SK-N-SH treated with all-trans-retinoic acid at 6 μM for 48 hours (cell line): ENCODE data around the gene EPB41L1.

Experiments used
- ATAC-seq: fragments of 200-7000 bp; cut with Tn5 transposase; 3 replicates; pipeline ENCODE4 v1.9.1; 2020; ENCODE audit warnings: mild to moderate bottlenecking, moderate library complexity
- ARNTL ChIP-seq: fragments of 450-650 bp; formaldehyde crosslinking; IDR thresholded peaks from 2 replicates; pipeline ENCODE4 v1.5.0; 2020; ENCODE audit warnings: low read depth, mild to moderate bottlenecking, moderate library complexity, borderline replicate concordance
- BACH2 ChIP-seq: fragments of 250-450 bp; sonication (Bioruptor Pico); IDR thresholded peaks from 2 replicates; pipeline ENCODE4 v1.9.0; 2021; ENCODE audit warnings: mild to moderate bottlenecking, borderline replicate concordance
- GLIS3 ChIP-seq: fragments of 250-450 bp; sonication (Bioruptor Pico); IDR thresholded peaks from 2 replicates; pipeline ENCODE4 v1.5.0; 2020; ENCODE audit warnings: mild to moderate bottlenecking, moderate library complexity
- ISL1 ChIP-seq: fragments of 250-450 bp; sonication (Bioruptor Pico); IDR thresholded peaks from 2 replicates; pipeline ENCODE4 v2.1.2; 2022; ENCODE audit warnings: mild to moderate bottlenecking, moderate library complexity
- OSR1 ChIP-seq: fragments of 250-450 bp; sonication (Bioruptor Pico); IDR thresholded peaks from 2 replicates; pipeline ENCODE4 v1.8.0; 2022; ENCODE audit warnings: moderate library complexity, mild to moderate bottlenecking, inconsistent platforms
- POU6F1 ChIP-seq: fragments of 250-450 bp; sonication (Bioruptor Pico); IDR thresholded peaks from 2 replicates; pipeline ENCODE4 v1.8.0; 2021; ENCODE audit warnings: low read depth, mild to moderate bottlenecking, moderate library complexity, borderline replicate concordance
- PPARA ChIP-seq: fragments of 250-450 bp; sonication (Bioruptor Pico); IDR thresholded peaks from 2 replicates; pipeline ENCODE4 v1.5.0; 2020; ENCODE audit warnings: mild to moderate bottlenecking, borderline replicate concordance
- RARB ChIP-seq: fragments of 250-450 bp; sonication (Bioruptor Pico); IDR thresholded peaks from 2 replicates; pipeline ENCODE4 v1.8.0; 2021; ENCODE audit warnings: mild to moderate bottlenecking, moderate library complexity
- SNAI2 ChIP-seq: fragments of 250-450 bp; sonication (Bioruptor Pico); IDR thresholded peaks from 2 replicates; pipeline ENCODE4 v1.5.0; 2020; ENCODE audit warnings: mild to moderate bottlenecking, moderate library complexity
- TCF4 ChIP-seq: fragments of 250-450 bp; sonication (Bioruptor Pico); IDR thresholded peaks from 2 replicates; pipeline ENCODE4 v1.8.0; 2021; ENCODE audit warnings: mild to moderate bottlenecking, moderate library complexity, borderline replicate concordance
- TOX ChIP-seq: fragments of 250-450 bp; sonication (Bioruptor Pico); IDR thresholded peaks from 2 replicates; pipeline ENCODE4 v1.8.0; 2021; ENCODE audit warnings: mild to moderate bottlenecking, moderate library complexity, borderline replicate concordance
- ZC3H10 ChIP-seq: fragments of 250-450 bp; sonication (Bioruptor Pico); IDR thresholded peaks from 2 replicates; pipeline ENCODE4 v1.5.1; 2021; ENCODE audit warnings: mild to moderate bottlenecking, moderate library complexity
- ZFP3 ChIP-seq: fragments of 250-450 bp; sonication (Bioruptor Pico); IDR thresholded peaks from 2 replicates; pipeline ENCODE4 v1.5.0; 2020; ENCODE audit warnings: mild to moderate bottlenecking, moderate library complexity
- ZFP30 ChIP-seq: fragments of 450-650 bp; formaldehyde crosslinking; IDR thresholded peaks from 2 replicates; pipeline ENCODE4 v1.5.0; 2022; ENCODE audit warnings: mild to moderate bottlenecking, moderate library complexity
- ZNF70 ChIP-seq: fragments of 450-650 bp; formaldehyde crosslinking; IDR thresholded peaks from 2 replicates; pipeline ENCODE4 v1.5.0; 2020; ENCODE audit warnings: mild to moderate bottlenecking, moderate library complexity
- ZNF8 ChIP-seq: fragments of 450-650 bp; formaldehyde crosslinking; IDR thresholded peaks from 2 replicates; pipeline ENCODE4 v1.5.0; 2020; ENCODE audit warnings: mild to moderate bottlenecking, moderate library complexity
- TF ChIP-seq, protein P1 (sequence below): fragments of 250-450 bp; sonication (Bioruptor Pico); IDR thresholded peaks from 2 replicates; pipeline ENCODE4 v1.5.0; 2020; ENCODE audit warnings: mild to moderate bottlenecking, moderate library complexity
- TF ChIP-seq, protein P2 (sequence below): fragments of 250-450 bp; sonication (Bioruptor Pico); IDR thresholded peaks from 2 replicates; pipeline ENCODE4 v1.5.1; 2020; ENCODE audit warnings: low read depth, mild to moderate bottlenecking, moderate library complexity
- TF ChIP-seq, protein P3 (sequence below): fragments of 250-450 bp; sonication (Bioruptor Pico); IDR thresholded peaks from 2 replicates; pipeline ENCODE4 v1.5.1; 2021; ENCODE audit warnings: mild to moderate bottlenecking, moderate library complexity
- TF ChIP-seq, protein P4 (sequence below): fragments of 250-450 bp; sonication (Bioruptor Pico); IDR thresholded peaks from 2 replicates; pipeline ENCODE4 v1.8.0; 2020; ENCODE audit warnings: mild to moderate bottlenecking, moderate library complexity, borderline replicate concordance

The EPB41L1 gene

DNA sequence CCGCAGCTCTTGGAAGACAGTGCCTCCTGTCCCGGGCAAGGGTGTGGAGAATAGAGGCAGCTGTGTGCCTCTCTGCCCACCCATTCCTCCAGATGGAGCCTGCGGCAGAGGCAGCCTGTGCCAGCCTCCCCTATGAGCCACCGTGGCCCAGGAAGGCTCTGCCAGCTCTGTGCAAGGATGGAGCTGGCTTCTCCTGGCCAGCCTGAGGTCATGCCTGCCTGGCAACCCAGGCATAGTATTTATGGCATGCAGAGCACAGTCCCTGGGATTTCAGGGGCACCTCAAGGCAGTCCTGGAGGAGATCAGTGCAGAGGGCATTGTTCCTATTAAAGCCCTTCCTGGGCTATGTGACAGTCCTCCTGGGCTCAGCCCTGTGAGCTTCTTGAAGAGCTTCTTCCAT is 1.5 kb downstream of the EPB41L1 start:
- ATAC-seq = no peak
- TF ChIP-seq, protein P1, sequence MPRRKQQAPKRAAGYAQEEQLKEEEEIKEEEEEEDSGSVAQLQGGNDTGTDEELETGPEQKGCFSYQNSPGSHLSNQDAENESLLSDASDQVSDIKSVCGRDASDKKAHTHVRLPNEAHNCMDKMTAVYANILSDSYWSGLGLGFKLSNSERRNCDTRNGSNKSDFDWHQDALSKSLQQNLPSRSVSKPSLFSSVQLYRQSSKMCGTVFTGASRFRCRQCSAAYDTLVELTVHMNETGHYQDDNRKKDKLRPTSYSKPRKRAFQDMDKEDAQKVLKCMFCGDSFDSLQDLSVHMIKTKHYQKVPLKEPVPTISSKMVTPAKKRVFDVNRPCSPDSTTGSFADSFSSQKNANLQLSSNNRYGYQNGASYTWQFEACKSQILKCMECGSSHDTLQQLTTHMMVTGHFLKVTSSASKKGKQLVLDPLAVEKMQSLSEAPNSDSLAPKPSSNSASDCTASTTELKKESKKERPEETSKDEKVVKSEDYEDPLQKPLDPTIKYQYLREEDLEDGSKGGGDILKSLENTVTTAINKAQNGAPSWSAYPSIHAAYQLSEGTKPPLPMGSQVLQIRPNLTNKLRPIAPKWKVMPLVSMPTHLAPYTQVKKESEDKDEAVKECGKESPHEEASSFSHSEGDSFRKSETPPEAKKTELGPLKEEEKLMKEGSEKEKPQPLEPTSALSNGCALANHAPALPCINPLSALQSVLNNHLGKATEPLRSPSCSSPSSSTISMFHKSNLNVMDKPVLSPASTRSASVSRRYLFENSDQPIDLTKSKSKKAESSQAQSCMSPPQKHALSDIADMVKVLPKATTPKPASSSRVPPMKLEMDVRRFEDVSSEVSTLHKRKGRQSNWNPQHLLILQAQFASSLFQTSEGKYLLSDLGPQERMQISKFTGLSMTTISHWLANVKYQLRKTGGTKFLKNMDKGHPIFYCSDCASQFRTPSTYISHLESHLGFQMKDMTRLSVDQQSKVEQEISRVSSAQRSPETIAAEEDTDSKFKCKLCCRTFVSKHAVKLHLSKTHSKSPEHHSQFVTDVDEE (CRISPR knock-in tag) = no peak
- no peak for TF ChIP-seq ZC3H10 (CRISPR knock-in tag)
- TF ChIP-seq ZFP3 (CRISPR knock-in tag) = no peak
- no peak for TF ChIP-seq OSR1
- TF ChIP-seq, protein P2, sequence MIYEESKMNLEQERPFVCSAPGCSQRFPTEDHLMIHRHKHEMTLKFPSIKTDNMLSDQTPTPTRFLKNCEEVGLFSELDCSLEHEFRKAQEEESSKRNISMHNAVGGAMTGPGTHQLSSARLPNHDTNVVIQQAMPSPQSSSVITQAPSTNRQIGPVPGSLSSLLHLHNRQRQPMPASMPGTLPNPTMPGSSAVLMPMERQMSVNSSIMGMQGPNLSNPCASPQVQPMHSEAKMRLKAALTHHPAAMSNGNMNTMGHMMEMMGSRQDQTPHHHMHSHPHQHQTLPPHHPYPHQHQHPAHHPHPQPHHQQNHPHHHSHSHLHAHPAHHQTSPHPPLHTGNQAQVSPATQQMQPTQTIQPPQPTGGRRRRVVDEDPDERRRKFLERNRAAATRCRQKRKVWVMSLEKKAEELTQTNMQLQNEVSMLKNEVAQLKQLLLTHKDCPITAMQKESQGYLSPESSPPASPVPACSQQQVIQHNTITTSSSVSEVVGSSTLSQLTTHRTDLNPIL (CRISPR knock-in tag) = no peak
- TF ChIP-seq, protein P3, sequence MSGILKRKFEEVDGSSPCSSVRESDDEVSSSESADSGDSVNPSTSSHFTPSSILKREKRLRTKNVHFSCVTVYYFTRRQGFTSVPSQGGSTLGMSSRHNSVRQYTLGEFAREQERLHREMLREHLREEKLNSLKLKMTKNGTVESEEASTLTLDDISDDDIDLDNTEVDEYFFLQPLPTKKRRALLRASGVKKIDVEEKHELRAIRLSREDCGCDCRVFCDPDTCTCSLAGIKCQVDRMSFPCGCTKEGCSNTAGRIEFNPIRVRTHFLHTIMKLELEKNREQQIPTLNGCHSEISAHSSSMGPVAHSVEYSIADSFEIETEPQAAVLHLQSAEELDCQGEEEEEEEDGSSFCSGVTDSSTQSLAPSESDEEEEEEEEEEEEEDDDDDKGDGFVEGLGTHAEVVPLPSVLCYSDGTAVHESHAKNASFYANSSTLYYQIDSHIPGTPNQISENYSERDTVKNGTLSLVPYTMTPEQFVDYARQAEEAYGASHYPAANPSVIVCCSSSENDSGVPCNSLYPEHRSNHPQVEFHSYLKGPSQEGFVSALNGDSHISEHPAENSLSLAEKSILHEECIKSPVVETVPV (CRISPR knock-in tag) = no peak
- TF ChIP-seq ARNTL (CRISPR knock-in tag) = no peak
- TF ChIP-seq ZNF8 = no peak
- no peak for TF ChIP-seq BACH2 (CRISPR knock-in tag)
- TF ChIP-seq ZNF70 (CRISPR knock-in tag) = no peak
- TF ChIP-seq, protein P4, sequence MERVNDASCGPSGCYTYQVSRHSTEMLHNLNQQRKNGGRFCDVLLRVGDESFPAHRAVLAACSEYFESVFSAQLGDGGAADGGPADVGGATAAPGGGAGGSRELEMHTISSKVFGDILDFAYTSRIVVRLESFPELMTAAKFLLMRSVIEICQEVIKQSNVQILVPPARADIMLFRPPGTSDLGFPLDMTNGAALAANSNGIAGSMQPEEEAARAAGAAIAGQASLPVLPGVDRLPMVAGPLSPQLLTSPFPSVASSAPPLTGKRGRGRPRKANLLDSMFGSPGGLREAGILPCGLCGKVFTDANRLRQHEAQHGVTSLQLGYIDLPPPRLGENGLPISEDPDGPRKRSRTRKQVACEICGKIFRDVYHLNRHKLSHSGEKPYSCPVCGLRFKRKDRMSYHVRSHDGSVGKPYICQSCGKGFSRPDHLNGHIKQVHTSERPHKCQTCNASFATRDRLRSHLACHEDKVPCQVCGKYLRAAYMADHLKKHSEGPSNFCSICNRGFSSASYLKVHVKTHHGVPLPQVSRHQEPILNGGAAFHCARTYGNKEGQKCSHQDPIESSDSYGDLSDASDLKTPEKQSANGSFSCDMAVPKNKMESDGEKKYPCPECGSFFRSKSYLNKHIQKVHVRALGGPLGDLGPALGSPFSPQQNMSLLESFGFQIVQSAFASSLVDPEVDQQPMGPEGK (CRISPR knock-in tag) = no peak
- no peak for TF ChIP-seq SNAI2 (CRISPR knock-in tag)
- no peak for TF ChIP-seq POU6F1 (CRISPR knock-in tag)
- no peak for TF ChIP-seq PPARA (CRISPR knock-in tag)
- no peak for TF ChIP-seq ISL1 (CRISPR knock-in tag)
- TF ChIP-seq TOX (CRISPR knock-in tag) = no peak

GRCh38 chr20:36157610-36158009 is 3.1 kb downstream of the EPB41L1 start:
- TF ChIP-seq, protein P2 (CRISPR knock-in tag) = no peak
- TF ChIP-seq, protein P1 (CRISPR knock-in tag) = no peak
- TF ChIP-seq OSR1 = no peak
- no peak for TF ChIP-seq GLIS3 (CRISPR knock-in tag)
- TF ChIP-seq RARB (CRISPR knock-in tag) = no peak
- TF ChIP-seq ISL1 (CRISPR knock-in tag) = no peak
- TF ChIP-seq ZFP30 = no peak
- no peak for TF ChIP-seq ZFP3 (CRISPR knock-in tag)
- TF ChIP-seq TCF4 (CRISPR knock-in tag) = no peak
- TF ChIP-seq TOX (CRISPR knock-in tag) = no peak
- TF ChIP-seq PPARA (CRISPR knock-in tag) = no peak
- TF ChIP-seq ARNTL (CRISPR knock-in tag) = no peak
- no peak for ATAC-seq
